GM18507 (cell line): ENCODE measurements around the gene PDPK1.
"Not testable (repeated sequence)": the region's sequence is repeated elsewhere in the genome, so short reads cannot be mapped to it uniquely, and the experiment has no call there.

ENCODE experiments used
- DNase-seq: peaks from one replicate; pipeline ENCODE4 v3.0.0; 2011; ENCODE audit warnings: low read depth; ENCODE audit not compliant: insufficient read length; ENCODE audit errors: extremely low spot score
- FAIRE-seq: peaks from 2 replicates; lab custom pipeline; 2011; peaks lifted over from hg19 to GRCh38; lab: Jason Lieb, UNC

PDPK1 gene

DNA sequence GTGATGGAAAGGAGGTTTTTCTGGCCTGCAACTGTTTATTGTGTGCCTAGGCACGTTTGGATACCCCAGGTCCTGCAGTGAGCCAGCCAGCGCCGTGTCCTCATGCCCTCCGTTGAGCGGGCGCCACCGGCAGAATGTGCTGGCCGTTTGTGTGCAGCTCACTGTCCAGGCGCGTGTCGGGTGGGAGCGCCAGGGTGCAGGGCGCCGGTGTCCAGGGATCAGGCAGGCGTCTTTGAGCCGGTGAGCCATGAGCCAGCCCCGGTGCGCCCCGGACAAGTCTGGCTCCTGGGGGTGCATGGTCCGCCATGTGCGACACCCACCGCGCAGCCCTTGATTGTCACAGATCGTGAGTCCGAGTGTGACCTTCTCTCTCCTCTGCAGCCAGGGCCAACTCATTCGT lies 39.2 kb downstream of the PDPK1 start:
- FAIRE-seq, DNase-seq: not testable (repeated sequence)

DNA sequence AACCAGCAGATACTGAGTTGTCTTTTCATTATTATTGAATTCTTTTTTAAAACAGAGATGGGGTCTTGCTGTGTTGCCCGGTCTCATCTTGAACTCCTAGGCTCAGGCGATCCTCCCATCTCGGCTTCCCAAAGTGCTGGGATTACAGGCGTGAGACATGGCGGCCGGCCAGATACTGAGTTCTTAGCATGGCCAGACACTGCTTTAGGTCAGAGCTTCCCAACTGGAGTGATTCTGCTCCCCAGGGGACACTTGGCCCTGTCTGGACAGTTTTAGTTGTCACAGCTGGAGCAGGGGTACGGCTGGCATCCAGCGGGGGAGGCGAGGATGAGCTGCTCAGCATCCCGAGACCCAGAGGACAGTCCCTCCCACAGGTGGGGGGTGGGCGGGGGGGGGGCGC lies 41.1 kb downstream of the PDPK1 start:
- FAIRE-seq, DNase-seq: not testable (repeated sequence)

DNA sequence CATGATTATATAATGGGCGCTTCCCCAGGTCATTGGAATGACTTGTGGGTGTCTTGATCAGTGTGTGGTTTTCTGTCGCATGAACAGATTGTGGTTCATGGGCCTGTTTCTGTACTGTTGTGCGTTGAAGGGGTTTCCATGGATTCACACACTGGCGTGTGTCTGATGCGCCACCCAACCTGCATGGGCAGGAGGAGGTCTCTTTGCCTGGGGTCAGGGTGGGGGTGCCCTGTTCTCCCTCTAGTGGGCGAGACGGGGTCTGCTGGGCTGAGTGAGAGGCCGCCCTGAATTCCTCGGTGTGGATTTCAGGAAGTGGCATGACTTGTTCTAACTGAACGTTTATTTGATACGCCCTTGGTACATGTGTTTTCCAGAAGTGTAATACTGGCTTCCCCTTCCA lies 42.3 kb downstream of the PDPK1 start:
- not testable (repeated sequence) for FAIRE-seq, DNase-seq

DNA sequence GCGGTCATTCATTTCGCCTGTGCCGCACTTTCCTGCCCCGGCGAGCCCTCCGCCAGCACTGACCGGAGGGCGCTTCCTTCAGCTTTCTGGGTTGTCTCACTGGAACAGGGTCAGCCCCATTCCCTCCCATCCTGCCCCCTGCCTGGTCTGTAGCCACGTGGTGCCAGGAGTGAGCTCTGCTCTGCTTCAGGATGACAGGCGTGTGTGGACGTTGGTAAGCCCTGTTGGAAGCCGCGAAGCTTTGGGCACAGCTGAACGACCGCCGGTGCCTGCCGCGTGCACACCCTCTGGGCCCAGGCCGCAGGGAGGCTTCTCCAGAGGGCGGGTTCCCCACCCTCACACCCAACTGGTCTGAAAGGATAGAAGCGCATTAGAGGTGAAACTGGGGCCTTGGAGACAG lies 43.0 kb downstream of the PDPK1 start:
- DNase-seq, FAIRE-seq: not testable (repeated sequence)

DNA sequence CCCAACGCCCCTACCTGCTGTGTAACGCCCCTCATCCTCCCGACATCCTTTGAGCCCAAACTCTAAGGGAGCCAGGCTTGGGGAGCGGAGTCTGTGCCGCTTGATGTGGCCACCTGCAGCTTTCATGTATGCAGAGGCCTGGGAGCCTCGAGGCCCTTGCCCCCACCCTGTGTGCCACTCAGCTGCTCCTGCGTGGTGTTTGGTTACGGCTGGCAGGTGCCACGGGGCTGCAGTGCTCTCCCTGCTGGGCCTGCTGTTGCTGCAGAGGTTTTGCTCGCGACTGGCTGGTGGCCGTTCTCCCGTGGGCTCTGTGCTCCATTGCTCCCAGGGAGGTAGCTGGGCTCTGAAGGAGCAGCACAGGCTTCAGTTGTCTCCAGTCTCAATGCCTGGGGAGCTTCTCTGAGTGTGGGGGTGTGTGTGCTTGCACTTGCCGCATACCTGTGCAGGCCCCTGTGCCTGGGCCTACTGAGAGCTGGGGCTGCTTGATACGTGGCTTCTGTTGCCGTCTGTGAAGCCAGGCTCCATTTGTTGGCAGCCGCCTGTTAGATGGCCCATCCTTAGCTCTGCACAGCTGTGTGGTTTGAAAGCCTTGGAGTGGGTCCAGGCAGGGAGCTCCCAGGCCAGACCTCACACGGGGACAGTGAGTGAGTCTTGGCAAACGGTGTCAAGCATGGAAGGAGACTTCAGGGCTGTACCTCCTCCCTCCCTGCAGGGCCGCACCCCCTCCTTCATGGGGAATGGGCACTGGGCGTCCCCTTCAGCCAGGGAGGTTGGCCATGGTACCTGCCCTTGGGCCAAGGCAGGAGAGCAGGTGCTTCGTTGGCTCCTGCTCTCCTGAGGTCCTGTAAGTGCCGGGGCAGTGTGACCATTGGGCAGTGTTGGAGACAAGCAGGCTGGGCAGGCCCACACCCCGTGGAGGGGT lies 47.2 kb downstream of the PDPK1 start:
- no peak for DNase-seq
- FAIRE-seq: no peak

DNA sequence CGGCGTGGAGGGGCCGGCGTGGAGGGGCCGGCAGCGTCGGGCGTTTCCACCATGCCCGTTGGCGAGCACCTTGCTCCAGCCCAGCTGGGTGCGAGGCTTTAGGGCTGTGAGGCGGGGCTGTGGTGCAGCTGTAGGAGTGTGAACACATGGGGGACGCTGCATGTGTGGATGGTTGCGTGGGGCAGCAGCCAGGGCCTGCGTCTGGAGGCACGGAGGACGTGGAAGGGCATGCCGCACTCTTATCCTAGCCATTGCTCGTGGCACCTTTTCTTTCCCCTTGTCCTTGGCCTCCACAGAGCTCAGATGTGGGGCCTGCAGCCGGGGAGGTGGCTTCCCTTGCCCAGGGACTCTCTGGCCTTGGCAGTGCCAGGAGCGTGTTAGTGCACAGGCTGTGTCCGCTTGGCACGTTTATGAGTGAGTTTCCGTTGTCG lies 47.8 kb downstream of the PDPK1 start:
- no peak for FAIRE-seq
- no peak for DNase-seq

DNA sequence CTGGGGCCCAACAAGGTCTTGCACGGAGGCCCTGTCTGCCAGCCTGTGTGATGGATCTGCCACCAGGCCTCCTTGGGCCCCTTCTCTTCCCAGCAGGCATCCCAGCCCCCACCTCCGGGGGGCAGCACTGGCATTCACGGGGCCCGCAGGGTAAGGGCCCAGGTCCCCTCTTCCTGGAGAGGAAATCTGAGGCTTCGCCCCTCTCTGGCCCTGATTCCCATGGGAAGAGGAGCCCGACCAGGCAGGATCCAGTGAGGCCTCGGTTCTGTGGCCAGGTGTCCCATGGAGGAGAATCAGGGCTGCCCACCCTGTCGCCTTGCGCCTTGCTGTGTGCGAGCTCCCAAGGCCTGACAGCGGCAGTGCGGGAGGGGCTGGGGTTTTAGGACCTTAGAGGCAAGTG lies 48.4 kb downstream of the PDPK1 start:
- DNase-seq (no peak), FAIRE-seq (no peak)

DNA sequence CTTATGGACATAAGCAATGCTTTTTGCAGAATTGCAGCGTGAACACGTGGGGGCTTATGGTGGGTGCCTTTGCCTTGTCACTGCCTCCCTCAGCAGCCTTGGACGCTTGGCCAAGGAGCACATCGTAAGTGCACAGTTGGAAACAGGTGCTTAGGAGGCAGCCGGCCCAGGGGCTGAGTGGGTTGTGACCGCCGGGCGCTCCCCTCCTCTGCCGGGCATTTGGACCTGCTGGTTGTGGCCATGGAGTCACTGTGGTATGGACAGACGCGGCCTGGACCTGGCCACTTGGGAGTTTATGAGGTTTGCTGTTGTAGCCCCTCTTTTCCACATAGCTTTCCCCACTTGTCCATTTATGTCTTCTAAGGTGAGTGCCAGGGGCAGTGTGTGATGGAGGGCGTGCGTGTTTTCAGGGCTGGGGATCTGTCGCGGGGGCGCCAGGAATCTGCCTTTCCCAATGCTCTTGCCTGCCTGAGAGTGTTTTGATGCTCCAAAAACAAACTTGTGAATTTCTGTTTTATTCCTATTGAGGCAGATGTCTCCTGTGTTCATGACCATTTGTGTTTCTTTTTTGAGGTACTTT lies 49.2 kb downstream of the PDPK1 start:
- DNase-seq: no peak
- FAIRE-seq: no peak

DNA sequence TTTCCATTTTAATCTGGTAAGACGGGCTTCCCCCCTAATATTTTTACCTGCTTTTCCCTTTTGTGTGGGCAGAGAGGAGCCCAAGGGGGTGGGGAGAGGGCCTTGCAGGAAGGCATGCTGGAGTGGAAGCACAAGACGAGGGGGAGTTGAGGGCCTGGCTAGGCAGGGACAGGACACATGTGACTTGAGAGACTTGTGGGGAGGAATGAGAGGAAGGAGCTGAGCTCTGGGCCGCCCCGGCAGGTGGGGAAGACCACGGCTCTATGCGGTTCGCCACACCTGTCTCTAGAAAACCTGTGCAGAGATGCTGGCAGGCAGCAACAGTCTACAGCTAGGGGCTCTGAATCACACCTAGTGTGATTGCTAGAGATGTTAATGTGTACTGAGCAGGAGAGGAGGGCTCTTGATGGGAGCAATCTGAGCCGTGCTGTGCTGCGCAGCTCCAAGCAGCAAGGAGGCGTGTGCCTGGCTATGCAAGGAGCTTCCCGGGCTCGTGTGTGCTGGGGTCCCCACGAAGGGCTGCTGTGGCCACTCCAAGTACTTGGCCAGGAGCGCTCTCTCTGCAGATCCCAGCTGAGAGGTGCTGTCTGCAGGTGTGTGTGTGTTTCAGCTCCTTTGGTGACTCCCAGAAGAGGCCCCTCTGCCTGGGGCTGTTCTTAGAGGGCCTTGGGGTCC lies 50.2 kb downstream of the PDPK1 start:
- DNase-seq (no peak), FAIRE-seq (no peak)

DNA sequence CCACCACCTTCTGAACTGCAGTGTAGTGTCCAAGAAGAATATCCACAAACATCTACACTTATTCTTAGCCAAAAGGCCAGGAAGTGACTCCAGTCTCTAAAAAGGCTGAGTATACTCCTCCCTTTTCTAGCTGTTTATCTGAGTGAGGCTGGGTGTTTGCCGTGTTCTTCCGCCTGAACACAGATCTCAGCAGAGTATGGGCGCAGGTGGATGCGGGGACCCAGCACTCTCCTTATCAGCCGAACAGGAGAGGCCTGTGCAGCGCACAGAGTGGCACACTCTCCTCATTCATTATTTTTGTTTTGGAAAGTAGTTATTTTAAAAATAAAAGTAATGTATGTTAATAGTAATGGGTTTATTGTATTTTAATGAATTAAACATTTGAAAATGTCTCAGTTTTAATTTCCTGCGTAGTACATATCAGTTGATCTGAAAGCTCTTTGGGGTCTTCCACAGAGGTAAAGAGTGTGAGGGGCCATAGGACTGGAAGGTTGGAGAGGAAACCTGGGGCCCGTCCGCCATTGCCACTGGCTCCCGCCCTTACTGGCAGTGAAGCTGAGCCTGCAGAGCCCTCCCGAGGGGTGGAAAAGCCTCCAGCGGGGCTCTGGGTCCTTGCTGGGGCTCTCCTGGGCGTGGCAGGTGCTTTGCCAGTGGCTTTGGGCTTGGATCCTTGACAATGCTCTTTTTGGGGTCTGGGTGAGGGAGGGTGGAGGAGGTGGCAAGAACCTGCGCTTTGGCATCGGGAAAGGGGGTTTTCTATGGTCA lies 53.8 kb downstream of the PDPK1 start:
- FAIRE-seq (no peak), DNase-seq (no peak)

DNA sequence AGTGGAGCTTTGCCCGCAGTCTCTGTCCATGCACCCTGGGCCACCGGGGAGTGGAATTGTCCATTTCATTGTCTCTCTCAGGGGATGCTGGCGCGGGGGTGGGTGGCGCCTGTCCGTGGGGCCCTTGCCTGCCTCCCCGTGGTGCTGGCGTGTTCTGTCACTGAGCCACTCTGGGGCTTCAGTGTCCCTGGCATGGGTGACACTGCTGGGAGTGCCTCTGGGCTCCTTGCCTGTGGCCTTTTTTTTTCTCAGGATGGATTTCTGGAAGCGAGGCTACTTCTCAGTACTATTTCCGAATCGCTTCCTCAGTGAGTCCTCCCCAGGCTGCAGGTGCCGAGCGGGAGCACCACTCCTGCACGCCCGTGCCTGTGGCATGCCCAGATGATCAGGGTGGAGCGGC lies 55.0 kb downstream of the PDPK1 start:
- DNase-seq (no peak), FAIRE-seq (no peak)

DNA sequence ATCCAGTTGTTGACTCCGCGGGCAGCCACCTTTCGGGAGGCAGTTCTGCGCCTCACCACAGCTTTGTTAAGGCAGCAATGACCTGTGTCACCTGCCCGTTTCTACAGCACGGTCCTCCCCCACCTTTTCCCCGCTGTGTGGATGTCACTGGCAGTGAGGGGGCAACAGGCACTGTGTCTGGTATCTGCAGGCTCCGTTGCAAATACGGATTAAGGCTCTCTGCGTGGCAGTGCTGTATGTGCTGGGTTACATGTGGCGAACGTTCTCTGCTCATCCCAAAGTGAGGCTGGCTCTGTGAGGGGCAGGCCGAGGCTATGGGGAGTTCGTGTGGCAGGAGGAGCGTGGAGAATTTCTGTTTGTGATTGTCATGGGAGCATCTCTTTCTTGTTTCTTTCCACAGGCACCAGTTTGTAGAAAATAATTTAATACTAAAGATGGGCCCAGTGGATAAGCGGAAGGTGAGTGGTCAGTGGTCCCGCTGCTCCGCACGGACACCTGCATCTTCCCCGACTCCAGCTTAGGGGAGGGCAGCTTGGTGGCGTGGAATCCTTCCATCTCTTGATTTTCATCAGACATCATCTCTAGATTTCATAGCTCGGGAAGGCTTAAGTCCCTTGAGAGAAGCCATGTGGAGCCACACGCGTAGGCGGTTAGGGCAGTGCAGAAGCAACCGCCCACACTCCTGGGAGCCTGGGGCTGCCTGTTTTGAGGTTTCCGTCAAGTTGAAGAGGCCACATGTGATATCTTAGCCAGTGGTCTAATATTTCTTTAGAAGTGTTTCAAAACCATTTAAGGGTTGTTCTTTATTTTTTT lies 57.8 kb downstream of the PDPK1 start:
- FAIRE-seq: no peak
- no peak for DNase-seq

DNA sequence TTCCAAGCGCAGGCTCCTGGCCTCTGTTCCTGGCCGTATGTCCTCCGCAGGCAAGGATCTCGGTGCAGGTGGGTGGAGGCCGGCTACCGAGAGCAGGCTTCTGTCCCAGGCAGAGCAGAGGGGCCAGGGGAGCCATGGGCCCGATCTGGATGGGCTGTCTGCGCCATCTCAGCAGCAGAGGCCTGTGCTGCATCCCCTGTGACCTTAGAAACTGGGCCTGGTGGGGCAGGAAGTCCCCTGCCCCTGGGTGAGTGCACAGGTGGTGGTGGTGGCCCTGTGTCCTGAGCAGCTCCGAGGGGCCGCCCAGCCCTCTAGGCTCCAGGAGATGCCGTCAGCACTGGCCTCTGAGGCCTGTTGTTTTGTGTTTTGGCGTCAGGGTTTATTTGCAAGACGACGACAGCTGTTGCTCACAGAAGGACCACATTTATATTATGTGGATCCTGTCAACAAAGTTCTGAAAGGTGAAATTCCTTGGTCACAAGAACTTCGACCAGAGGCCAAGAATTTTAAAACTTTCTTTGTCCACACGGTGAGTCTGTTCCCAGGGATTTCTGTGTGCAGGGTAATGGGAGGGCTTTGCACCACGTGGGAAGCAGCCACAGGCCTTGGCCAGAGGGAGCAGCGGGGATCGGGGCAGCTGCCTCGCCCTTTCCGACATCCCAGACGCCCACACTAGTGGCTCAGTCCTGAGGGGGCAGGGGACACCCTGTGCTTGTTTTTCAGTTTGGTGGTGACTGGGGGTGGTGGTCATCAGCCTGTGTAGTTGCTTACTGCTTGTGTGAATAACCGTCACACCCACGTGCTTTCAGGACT lies 59.1 kb downstream of the PDPK1 start:
- no peak for DNase-seq

DNA sequence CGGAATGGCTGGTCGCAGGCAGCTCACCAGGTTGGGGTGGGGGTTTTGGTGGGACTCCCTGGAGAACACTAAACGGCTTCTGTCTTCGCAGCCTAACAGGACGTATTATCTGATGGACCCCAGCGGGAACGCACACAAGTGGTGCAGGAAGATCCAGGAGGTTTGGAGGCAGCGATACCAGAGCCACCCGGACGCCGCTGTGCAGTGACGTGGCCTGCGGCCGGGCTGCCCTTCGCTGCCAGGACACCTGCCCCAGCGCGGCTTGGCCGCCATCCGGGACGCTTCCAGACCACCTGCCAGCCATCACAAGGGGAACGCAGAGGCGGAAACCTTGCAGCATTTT lies 59.7 kb downstream of the PDPK1 start:
- DNase-seq (no peak), FAIRE-seq (no peak)

More for the DNA sequence above, 59.1 kb downstream of the PDPK1 start:
- no peak for FAIRE-seq

DNA sequence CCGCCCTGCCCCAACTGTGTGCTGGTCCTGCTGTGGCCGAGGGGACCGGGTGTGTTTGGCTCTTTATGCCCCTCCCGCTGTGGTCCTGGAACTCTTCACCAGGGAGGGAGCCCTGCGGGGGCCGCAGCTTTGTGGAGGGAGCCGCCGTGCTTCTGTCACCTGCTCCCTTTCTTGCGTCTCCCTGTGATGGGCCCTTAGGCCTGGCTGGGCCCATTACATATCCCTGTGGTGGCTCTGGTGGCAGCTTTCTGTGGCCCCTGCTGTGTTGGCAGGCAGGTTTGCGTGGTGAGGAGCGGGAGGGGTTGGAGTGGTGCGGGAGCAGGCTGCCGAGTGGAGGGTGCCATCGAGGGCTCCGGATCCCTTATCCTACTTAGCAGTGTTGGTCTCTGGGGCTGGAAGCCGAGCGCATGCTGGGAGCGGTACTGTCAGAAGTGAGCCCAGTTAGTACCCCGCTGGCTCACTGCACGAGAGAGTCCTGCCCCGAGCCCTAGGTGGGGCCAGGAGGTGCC lies 60.4 kb downstream of the PDPK1 start:
- DNase-seq (no peak), FAIRE-seq (no peak)

DNA sequence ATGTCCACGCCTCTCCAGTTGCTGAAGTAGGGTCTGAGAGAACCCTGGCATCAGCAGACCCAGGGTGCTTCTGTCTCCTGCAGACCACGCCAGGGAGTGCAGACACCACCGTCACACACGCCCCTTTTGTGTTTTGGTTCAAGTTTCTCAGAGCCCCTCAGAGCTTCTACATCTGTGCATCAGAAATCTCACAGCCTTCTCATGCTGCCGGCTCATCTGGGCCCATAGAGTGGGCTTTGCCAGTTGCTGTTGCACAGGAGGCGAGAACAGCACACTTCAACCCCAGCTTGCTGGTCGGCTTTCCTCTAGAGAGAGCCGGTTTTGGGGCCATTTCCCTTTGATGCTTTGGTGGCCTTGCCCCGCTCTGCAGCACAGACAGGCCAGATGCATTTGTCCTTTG lies 60.9 kb downstream of the PDPK1 start:
- FAIRE-seq (no peak), DNase-seq (no peak)

DNA sequence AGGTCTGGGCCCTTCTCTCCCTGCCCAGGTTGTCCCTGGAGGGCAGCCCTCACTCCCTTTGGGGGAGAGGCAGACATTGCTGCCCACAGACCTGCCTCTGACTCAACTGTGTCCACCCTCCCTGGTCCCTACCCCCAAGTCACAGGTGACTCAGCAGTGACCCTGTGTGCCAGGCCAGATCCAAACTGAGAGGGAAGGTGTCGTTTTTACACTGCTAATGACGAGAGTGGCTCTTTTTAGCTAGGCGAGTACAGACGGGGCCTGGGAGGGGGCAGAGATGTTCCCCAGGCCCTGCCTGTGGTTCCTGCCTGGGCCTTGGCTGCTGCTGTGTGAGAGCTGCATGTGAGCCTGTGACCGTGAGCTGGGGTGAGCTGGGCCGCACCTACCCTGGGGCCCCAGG lies 61.3 kb downstream of the PDPK1 start:
- not testable (repeated sequence) for DNase-seq, FAIRE-seq

DNA sequence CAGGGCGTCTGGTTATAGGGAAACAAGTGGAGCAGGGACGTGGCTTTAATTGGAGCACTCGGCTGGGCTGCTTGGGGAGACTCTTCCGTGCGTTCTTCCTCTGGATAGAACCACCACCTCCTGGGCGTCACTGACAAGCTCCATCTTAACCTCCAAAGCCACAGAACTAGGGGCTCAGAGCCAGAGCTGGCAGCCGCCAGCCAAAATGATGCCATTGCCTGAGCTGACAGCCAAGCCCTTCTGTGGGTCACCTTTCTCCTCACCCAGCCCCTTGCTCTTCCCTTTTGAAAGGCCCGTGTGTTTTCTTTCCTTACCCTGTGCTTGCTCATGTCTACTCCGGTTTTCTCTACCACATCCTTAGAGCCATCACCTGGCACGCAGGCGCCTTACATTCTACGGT lies 62.0 kb downstream of the PDPK1 start:
- FAIRE-seq, DNase-seq: not testable (repeated sequence)
